Measurements from ENCODE around the gene SH3GLB2. TPM values are rescaled to one million over a fixed set of nuclear protein-coding genes. Genes with fewer than 3 reads are reported as not detected.

The SH3GLB2 gene
- 51.8 and 61.4 TPM in 2 replicates for total RNA-seq

GRCh38 chr9:129028192-129028966 lies at the start of gene SH3GLB2:
Gene SH3GLB2, minus strand, starts transcription at chr9:129028331. Its CDS starts 177 bp downstream, at chr9:129028154.

GRCh38 chr9:129036241-129036922 lies 8.3 kb upstream of the SH3GLB2 start, which contains the start of gene MIGA2:
Gene MIGA2, plus strand, starts transcription at chr9:129036626. Its CDS starts 3,969 bp downstream, at chr9:129040595.

Other genes starting within 250 kb of the SH3GLB2 start
- gene TBC1D13, start 241.1 kb downstream of the SH3GLB2 start, total RNA-seq = 11.4 and 13.8 TPM in 2 replicates
- 20.9 and 48.4 TPM in 2 replicates for gene ENDOG, start 209.8 kb downstream of the SH3GLB2 start, total RNA-seq
- gene SPOUT1, start 198.5 kb downstream of the SH3GLB2 start, total RNA-seq = 19.5 and 20.2 TPM in 2 replicates
- gene KYAT1, start 146.4 kb downstream of the SH3GLB2 start, total RNA-seq = 12.2 and 13.4 TPM in 2 replicates
- gene LRRC8A, start 146.2 kb downstream of the SH3GLB2 start, total RNA-seq = 29.1 and 36.1 TPM in 2 replicates
- gene PHYHD1, start 107.3 kb downstream of the SH3GLB2 start, total RNA-seq = 3.4 and 6.2 TPM in 2 replicates
- 31.6 and 32.9 TPM in 2 replicates for gene DOLK, start 80.7 kb downstream of the SH3GLB2 start, total RNA-seq
- 37.7 and 70.7 TPM in 2 replicates for gene NUP188, start 80.6 kb downstream of the SH3GLB2 start, total RNA-seq
- gene MIGA2, start 8.3 kb upstream of the SH3GLB2 start, total RNA-seq = 26.6 and 27.3 TPM in 2 replicates
- 9.7 and 14.1 TPM in 2 replicates for gene DOLPP1, start 52.8 kb upstream of the SH3GLB2 start, total RNA-seq
- 31.2 and 41.6 TPM in 2 replicates for gene CRAT, start 82.5 kb upstream of the SH3GLB2 start, total RNA-seq
- 121 and 129 TPM in 2 replicates for gene PTPA, start 83.1 kb upstream of the SH3GLB2 start, total RNA-seq
- 41.9 and 74.2 TPM in 2 replicates for gene IER5L, start 149.9 kb upstream of the SH3GLB2 start, total RNA-seq